Measurements from ENCODE around the gene CEACAM3. TPM values are rescaled to one million over a fixed set of nuclear protein-coding genes. Genes with fewer than 3 reads are reported as not detected.
"Not testable (repeated sequence)": the region's sequence is repeated elsewhere in the genome, so short reads cannot be mapped to it uniquely, and the experiment has no call there.

Gene CEACAM3
- total RNA-seq: not detected

DNA sequence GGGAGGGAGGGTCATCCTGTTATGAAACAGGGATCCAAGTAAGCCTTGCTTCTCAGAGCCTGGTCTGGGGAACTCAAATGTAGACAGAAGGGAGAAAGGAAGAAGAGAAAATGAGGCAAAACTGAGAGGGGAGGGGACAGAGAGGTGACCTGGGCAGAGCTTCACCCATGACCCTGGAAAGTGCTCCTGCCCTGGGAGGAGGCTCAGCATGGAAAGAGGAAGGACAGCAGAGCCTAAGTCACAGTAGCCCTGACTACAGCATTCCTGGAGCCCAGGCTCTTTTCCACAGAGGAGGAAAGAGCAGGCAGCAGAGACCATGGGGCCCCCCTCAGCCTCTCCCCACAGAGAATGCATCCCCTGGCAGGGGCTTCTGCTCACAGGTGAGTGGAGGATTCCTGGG is at the start of gene CEACAM3:
Gene CEACAM3 (plus strand): TSS at position 226 of the 400 bp plus-strand sequence. CDS start 91 bp downstream, at position 317.
- H3K27me3 Mint-ChIP-seq: peaks cover 25% of the 10 kb centered on the region
- no peaks in the 10 kb centered on the region for H3K36me3 Mint-ChIP-seq (ENCODE audit: low read depth)
- ATAC-seq (replicated peaks): no peak
- H3K4me1 Mint-ChIP-seq: peaks cover 10% of the 10 kb centered on the region
- no peaks in the 10 kb centered on the region for H3K9me3 Mint-ChIP-seq
- no peak within 1 kb of the TSS for H3K4me3 Mint-ChIP-seq
- H3K27ac Mint-ChIP-seq: no peak within 1 kb of the TSS

DNA sequence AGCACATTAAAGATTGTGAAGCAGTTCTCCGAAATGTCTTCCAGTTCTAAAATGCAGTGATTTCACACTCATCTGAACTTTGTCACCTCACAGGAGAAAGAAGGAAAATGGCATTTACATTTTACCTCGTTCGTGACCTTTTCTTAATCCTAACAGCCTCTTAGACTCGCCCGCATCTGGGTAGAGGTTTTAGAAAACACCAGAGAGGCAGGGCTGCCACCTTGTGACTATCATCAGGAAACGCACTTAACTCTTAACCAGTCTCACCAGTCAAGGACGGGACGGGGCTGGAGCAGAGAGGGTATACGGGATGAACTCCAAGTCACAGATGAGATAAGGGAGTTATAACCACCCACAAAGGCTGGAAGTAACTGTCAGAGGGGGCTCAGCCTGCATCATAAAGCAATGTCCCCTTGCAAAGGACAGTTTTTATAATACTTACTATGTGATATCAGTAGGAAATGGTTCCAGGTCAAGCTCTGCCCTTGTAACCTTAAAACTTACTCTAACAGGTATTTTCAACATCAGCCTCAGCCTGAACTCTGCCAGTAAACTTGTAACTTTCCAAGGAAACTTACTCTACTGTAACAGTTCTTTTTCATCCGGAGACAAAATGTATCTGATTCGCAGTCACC is 49.7 kb upstream of the CEACAM3 start:
- Mint-ChIP-seq H3K36me3 (ENCODE audit: low read depth) (no peaks in the 10 kb centered on the region), H3K9me3 (no peaks in the 10 kb centered on the region)
- ATAC-seq (replicated peaks): peak; percentile 87

DNA sequence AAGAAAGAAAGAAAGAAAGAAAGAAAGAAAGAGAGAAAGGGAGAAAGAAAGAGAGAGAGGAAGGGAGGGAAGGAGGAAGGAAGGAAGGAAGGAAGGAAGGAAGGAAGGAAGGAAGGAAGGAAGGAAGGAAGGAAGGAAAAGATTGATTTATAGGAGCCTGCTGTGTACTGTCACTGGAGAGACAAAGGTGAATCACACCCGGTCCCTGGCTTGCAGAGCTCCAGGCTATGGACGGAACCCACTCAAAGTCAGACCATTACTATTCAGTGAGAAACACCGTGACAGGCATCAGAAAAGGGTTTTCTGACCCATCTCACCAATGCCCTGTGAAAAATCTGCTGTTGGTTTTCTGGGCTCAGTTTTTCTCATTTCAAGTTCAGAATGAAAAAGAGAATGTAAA is 48.4 kb upstream of the CEACAM3 start:
- Mint-ChIP-seq H3K36me3 (ENCODE audit: low read depth) (no peaks in the 10 kb centered on the region), H3K4me3 (no peak overlapping the region), H3K27ac (no peak overlapping the region), H3K9me3 (no peaks in the 10 kb centered on the region), H3K4me1 (no peaks in the 10 kb centered on the region), H3K27me3 (peaks cover 45% of the 10 kb centered on the region)
- no peak for ATAC-seq (replicated peaks)

More for the DNA sequence above, 49.7 kb upstream of the CEACAM3 start:
- H3K4me3 Mint-ChIP-seq: no peak overlapping the region
- no peaks in the 10 kb centered on the region for H3K4me1 Mint-ChIP-seq
- H3K27ac Mint-ChIP-seq: no peak overlapping the region
- peaks cover 45% of the 10 kb centered on the region for H3K27me3 Mint-ChIP-seq

DNA sequence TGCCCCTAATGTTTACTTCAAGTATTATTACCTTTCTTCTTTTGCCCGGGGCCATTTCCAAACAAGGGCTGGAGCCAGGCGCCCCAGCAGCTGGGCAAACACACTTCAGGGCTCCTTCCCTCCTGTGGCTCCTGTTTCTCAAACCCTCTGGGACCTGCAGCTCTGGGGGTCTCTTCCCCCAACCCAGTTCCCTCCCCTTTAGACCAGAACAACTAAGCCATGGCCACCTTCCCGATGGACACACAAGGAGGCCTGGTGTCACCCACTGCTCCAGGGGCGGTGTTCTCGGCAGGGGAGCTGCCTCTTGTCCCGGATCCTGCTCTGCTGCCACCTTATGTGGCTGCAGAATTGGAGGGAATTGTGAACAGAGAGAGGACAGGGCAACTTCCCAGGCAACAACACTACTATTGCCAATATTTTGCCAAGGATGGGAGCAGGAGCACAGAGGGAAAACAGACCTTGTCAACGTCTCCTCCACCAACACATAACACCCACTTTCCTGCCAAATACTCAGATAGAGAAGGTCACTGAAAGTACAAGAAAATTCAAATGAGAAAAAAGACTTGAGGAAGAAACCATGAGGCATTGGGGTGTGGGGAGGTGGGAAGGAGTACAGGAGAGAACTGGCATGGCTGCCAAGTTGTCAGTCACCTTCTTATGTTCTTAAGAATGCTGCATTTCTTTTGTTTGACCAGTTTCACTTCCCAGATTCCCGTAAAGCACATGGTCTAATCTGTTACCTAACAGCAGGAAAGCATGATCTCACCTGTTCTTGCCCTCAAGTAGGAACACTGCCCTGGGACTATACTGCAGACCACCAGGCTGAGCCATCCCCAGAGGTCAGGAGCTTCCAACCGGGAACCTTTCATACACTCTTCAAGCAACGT is 45.9 kb upstream of the CEACAM3 start:
- peaks cover 35% of the 10 kb centered on the region for H3K27me3 Mint-ChIP-seq

DNA sequence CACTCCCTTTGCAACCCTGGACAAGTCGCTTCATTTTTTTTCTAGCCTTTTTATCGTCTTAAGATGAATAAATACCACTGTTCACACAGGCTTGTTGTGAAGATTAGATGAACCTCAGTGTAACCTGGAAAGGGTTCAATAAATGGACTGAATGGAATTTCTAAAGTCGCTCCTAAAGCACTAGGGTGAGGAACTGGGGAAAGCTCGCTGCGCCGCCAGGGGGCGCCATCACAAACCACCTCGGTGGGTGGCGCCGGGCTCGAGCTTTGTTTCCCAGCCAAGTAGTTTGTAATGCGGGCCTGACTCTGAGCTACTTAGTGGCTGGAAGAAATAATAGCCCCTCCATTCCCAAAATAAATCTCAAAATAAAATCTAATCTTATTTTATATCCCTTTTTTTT is 43.2 kb upstream of the CEACAM3 start:
- Mint-ChIP-seq H3K27me3 (peaks cover 20% of the 10 kb centered on the region), H3K9me3 (no peaks in the 10 kb centered on the region), H3K27ac (no peak overlapping the region), H3K36me3 (ENCODE audit: low read depth) (no peaks in the 10 kb centered on the region), H3K4me1 (peaks cover 5% of the 10 kb centered on the region), H3K4me3 (no peak overlapping the region)
- peak; percentile 74 for ATAC-seq (replicated peaks)

More for the DNA sequence above, 45.9 kb upstream of the CEACAM3 start:
- not testable (repeated sequence) for H3K4me3 Mint-ChIP-seq; ATAC-seq (replicated peaks); H3K36me3 Mint-ChIP-seq (ENCODE audit: low read depth); H3K9me3 Mint-ChIP-seq; H3K4me1 Mint-ChIP-seq; H3K27ac Mint-ChIP-seq

DNA sequence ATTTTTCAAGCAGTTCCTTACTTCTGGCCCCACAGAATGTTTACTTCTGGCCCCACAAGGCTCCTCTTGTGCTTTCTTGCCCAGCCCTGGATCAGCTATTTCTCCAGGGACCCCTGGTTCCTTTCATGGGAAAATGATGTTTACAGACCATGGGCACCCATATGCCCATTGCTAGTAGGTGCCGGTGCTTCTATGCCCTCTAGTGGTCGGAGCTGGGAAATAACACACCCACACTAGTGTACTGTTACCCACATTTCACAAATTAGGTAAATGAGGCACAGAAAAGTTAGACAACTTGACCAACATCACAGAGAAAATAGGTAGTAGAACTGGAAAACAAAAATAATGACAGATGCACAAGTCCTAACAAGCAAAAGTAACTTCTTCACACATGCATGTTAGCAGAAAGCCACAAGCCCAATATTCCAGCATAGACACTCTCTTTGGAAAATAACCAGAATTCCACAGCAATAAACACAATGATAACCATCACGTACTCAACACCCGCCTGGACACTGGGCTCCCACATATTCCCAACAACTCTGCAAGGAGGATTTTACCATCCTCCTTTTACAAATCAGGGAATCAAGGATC is 42.4 kb upstream of the CEACAM3 start:
- peak; percentile 90 for ATAC-seq (replicated peaks)
- peaks cover 5% of the 10 kb centered on the region for H3K4me1 Mint-ChIP-seq
- H3K4me3 Mint-ChIP-seq: no peak overlapping the region
- H3K36me3 Mint-ChIP-seq (ENCODE audit: low read depth): no peaks in the 10 kb centered on the region
- H3K9me3 Mint-ChIP-seq: no peaks in the 10 kb centered on the region
- H3K27me3 Mint-ChIP-seq: peaks cover 20% of the 10 kb centered on the region
- no peak overlapping the region for H3K27ac Mint-ChIP-seq

DNA sequence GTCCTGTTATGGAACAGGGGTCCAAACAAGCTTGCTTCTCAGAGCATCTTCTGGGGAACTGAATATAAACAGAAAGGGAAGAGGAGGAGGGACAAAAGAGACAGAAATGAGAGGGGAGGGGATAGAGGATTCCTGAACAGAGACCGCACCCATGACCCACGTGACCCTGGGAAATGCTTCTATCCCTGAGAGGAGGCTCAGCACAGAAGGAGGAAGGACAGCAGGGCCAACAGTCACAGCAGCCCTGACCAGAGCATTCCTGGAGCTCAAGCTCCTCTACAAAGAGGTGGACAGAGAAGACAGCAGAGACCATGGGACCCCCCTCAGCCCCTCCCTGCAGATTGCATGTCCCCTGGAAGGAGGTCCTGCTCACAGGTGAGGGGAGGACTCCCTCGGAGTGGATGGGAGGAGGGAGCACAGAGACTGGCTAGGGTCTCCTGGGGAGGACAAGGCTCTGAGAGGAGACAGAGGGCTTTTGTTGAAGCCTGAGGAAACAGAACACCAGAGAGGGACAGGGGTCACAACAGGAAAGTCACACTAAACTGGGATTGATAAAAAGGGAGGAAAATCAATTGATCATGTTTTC is 41.0 kb upstream of the CEACAM3 start, which contains the start of gene CEACAM6:
Gene CEACAM6 (plus strand): TSS at position 203 of the 586 bp plus-strand sequence. CDS start 109 bp downstream, at position 312.
- no peaks in the 10 kb centered on the region for H3K9me3 Mint-ChIP-seq
- no peak for ATAC-seq (replicated peaks)
- H3K27ac Mint-ChIP-seq: no peak within 1 kb of the TSS
- H3K36me3 Mint-ChIP-seq (ENCODE audit: low read depth): no peaks in the 10 kb centered on the region
- H3K27me3 Mint-ChIP-seq: peaks cover 29% of the 10 kb centered on the region
- H3K4me1 Mint-ChIP-seq: peaks cover 5% of the 10 kb centered on the region
- H3K4me3 Mint-ChIP-seq: no peak within 1 kb of the TSS

DNA sequence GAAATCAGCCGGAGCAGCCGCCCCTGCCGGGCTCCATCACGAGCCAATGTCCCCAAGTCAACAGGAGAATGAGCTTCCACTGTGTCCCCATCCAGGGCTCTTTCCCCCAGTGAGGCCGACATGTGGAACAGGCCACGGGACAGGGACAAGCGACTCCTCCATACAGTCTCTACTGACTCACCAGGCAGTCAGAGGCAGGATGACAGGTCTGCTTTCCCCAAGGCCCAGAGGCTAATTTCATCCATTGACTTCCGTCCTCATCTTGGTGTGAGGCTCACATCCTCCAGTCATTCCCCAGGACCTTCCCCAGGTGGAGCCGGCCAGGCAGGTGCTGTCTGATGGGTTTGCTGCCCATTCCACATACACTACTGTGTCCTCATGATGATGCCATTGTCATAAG is 37.5 kb upstream of the CEACAM3 start:
- Mint-ChIP-seq H3K27ac (no peak overlapping the region), H3K36me3 (ENCODE audit: low read depth) (no peaks in the 10 kb centered on the region), H3K4me1 (peaks cover 2% of the 10 kb centered on the region), H3K27me3 (peaks cover 41% of the 10 kb centered on the region), H3K9me3 (no peaks in the 10 kb centered on the region), H3K4me3 (no peak overlapping the region)
- ATAC-seq (replicated peaks): no peak

DNA sequence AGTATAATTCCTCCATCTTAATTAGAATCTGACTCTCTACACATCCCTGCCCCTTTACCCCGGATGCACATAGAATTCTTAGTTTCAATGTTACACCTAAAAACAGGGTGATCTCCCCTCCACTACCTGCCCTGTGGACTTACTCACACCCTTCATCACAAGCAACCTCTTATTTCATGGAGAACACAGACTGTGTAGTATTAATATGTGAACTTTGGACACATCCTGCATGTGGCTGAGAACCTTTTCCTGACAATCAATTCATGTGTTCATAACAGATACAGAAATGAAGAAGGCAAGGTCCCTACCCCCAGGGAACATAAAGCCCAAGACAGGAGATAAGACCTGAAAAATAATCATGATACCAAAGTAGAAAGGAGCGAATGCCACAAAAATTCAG is 29.3 kb upstream of the CEACAM3 start:
- H3K36me3 Mint-ChIP-seq (ENCODE audit: low read depth): no peaks in the 10 kb centered on the region
- no peak overlapping the region for H3K4me3 Mint-ChIP-seq
- no peak for ATAC-seq (replicated peaks)
- peaks cover 42% of the 10 kb centered on the region for H3K27me3 Mint-ChIP-seq
- no peaks in the 10 kb centered on the region for H3K9me3 Mint-ChIP-seq
- H3K27ac Mint-ChIP-seq: no peak overlapping the region
- H3K4me1 Mint-ChIP-seq: no peaks in the 10 kb centered on the region

DNA sequence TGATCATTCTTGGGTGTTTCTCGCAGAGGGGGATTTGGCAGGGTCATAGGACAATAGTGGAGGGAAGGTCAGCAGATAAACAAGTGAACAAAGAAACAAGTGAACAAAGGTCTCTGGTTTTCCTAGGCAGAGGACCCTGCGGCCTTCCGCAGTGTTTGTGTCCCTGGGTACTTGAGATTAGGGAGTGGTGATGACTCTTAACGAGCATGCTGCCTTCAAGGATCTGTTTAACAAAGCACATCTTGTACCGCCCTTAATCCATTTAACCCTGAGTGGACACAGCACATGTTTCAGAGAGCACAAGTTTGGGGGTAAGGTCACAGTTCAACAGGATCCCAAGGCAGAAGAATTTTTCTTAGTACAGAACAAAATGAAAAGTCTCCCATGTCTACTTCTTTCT is 28.3 kb upstream of the CEACAM3 start:
- peaks cover 39% of the 10 kb centered on the region for H3K27me3 Mint-ChIP-seq
- not testable (repeated sequence) for H3K4me1 Mint-ChIP-seq; ATAC-seq (replicated peaks); H3K4me3 Mint-ChIP-seq; H3K9me3 Mint-ChIP-seq; H3K36me3 Mint-ChIP-seq (ENCODE audit: low read depth); H3K27ac Mint-ChIP-seq

DNA sequence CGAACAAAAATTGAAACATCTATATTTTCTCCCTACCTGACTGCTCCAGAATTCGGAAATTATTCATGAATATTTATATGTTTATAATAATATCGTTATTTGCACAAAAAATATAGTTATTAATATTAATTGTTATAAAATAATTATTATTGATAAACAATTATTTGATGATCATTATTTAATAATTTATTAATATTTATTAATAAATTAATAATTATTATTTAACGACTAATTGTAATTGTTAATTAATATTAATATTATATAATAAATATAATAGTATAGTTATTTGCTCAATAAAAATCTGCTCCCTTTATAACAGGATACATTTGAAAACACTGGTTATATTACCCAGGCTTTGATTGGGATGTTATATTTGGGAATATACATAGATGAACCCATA is 26.8 kb upstream of the CEACAM3 start:
- peaks cover 16% of the 10 kb centered on the region for H3K4me1 Mint-ChIP-seq
- H3K4me3 Mint-ChIP-seq: no peak overlapping the region
- no peak for ATAC-seq (replicated peaks)
- no peaks in the 10 kb centered on the region for H3K9me3 Mint-ChIP-seq
- no peak overlapping the region for H3K27ac Mint-ChIP-seq
- H3K27me3 Mint-ChIP-seq: peaks cover 48% of the 10 kb centered on the region
- no peaks in the 10 kb centered on the region for H3K36me3 Mint-ChIP-seq (ENCODE audit: low read depth)

DNA sequence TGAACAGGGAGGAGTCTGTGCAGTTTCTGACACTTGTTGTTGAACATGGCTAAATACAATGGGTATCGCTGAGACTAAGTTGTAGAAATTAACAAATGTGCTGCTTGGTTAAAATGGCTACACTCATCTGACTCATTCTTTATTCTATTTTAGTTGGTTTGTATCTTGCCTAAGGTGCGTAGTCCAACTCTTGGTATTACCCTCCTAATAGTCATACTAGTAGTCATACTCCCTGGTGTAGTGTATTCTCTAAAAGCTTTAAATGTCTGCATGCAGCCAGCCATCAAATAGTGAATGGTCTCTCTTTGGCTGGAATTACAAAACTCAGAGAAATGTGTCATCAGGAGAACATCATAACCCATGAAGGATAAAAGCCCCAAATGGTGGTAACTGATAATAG is 25.0 kb upstream of the CEACAM3 start:
- H3K36me3 Mint-ChIP-seq (ENCODE audit: low read depth): no peaks in the 10 kb centered on the region

DNA sequence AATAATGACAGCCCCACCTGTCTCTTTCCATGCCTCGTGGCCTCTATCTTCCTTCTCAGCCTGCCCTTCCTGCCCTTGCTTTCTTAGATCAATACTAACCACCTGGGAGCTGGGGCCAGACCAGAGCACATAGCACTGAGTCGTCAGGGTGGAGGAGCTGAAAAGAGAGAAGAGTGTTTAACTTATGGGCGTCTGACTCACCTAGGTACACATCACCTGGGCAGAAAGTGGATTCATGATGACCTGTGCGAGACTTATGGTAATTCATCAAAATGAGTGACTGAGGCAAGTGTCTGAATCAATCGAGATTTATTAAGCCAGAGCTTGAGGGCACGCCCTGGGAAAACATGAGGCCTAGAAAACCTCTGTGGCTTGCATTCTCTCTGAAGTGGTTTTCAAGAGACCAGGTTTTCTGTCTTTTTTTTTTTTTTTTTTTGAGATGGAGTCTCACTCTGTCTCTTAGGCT is 21.8 kb upstream of the CEACAM3 start:
- peak overlapping the region; percentile 44 for H3K27ac Mint-ChIP-seq
- H3K27me3 Mint-ChIP-seq: peaks cover 42% of the 10 kb centered on the region
- H3K4me3 Mint-ChIP-seq: peak overlapping the region; percentile 46
- H3K4me1 Mint-ChIP-seq: peaks cover 23% of the 10 kb centered on the region
- no peaks in the 10 kb centered on the region for H3K9me3 Mint-ChIP-seq
- peak; percentile 89 for ATAC-seq (replicated peaks)
- H3K36me3 Mint-ChIP-seq (ENCODE audit: low read depth): no peaks in the 10 kb centered on the region

More for the DNA sequence above, 25.0 kb upstream of the CEACAM3 start:
- Mint-ChIP-seq H3K27ac (no peak overlapping the region), H3K9me3 (no peaks in the 10 kb centered on the region), H3K27me3 (peaks cover 39% of the 10 kb centered on the region), H3K4me3 (no peak overlapping the region), H3K4me1 (peaks cover 23% of the 10 kb centered on the region)
- peak; percentile 31 for ATAC-seq (replicated peaks)

DNA sequence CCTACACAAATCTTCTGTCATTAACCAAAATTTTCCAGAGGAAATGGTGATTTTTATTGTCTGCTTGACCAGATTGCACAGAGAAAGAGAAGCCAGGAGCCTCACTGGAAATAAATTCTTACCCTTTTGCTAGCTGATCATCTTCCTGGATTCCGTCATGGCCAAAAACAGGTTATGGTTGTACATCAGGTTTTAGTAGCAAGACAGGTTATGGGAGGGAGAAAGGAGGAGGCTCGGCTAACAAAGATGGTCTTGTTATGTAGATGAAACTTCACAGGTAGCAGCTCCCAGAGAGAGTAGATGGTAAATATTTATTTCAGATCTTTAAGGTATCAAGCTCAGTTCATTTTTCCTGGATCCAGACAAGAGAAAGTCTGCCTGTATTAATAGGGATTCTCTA is 19.7 kb upstream of the CEACAM3 start:
- Mint-ChIP-seq H3K9me3 (no peaks in the 10 kb centered on the region), H3K27me3 (peaks cover 49% of the 10 kb centered on the region), H3K36me3 (ENCODE audit: low read depth) (no peaks in the 10 kb centered on the region), H3K4me3 (no peak overlapping the region), H3K4me1 (peaks cover 23% of the 10 kb centered on the region), H3K27ac (no peak overlapping the region)
- no peak for ATAC-seq (replicated peaks)

Measured in activated T-helper 17 cell treated with anti-CD3 and anti-CD28 coated beads, Interleukin-2, amount 50 U/mL, for 72 hours (primary cell).